CD4-positive, alpha-beta T cell treated with Interleukin-4 for 1 hour (primary cell): ENCODE results near the gene CAB39L.

Experiments used
- DNase-seq, 2 donors: peaks; one replicate each; pipeline ENCODE4 v3.0.0-alpha.2; 2020 to 2022

CAB39L gene

GRCh38 chr13:49395878-49396380, 47.9 kb downstream of the CAB39L start:
- DNase-seq: no peak

- DNase-seq: no peak
Observed at GRCh38 chr13:49395451-49395865, 48.4 kb downstream of the CAB39L start.

GRCh38 chr13:49388091-49388635, 55.7 kb downstream of the CAB39L start:
- no peak for DNase-seq

- DNase-seq: no peak
Observed at GRCh38 chr13:49386664-49387063, 57.2 kb downstream of the CAB39L start.

- DNase-seq: no peak
Observed at GRCh38 chr13:49376121-49376520, 67.7 kb downstream of the CAB39L start.

- no peak for DNase-seq
Observed at GRCh38 chr13:49374585-49375290, 69.1 kb downstream of the CAB39L start.

GRCh38 chr13:49373716-49374115, 70.1 kb downstream of the CAB39L start:
- no peak for DNase-seq

- DNase-seq: peak in 1 of 2 donors; percentile 53
Observed at GRCh38 chr13:49371943-49372613, 71.8 kb downstream of the CAB39L start.

GRCh38 chr13:49370371-49370770, 73.5 kb downstream of the CAB39L start:
- DNase-seq: no peak

- no peak for DNase-seq
Observed at GRCh38 chr13:49369866-49370265, 74.0 kb downstream of the CAB39L start.

- DNase-seq: no peak
Observed at GRCh38 chr13:49368688-49369087, 75.2 kb downstream of the CAB39L start.

- DNase-seq: no peak
Observed at GRCh38 chr13:49367640-49368422, 76.0 kb downstream of the CAB39L start.

- DNase-seq: no peak
Observed at GRCh38 chr13:49366841-49367240, 77.0 kb downstream of the CAB39L start.

GRCh38 chr13:49357694-49358093, 86.2 kb downstream of the CAB39L start:
- DNase-seq: no peak

GRCh38 chr13:49356223-49356622, 87.6 kb downstream of the CAB39L start:
- DNase-seq: no peak

- no peak for DNase-seq
Observed at GRCh38 chr13:49354719-49355118, 89.1 kb downstream of the CAB39L start.

- no peak for DNase-seq
Observed at GRCh38 chr13:49353908-49354307, 90.0 kb downstream of the CAB39L start.

GRCh38 chr13:49351871-49352270, 92.0 kb downstream of the CAB39L start:
- no peak for DNase-seq

- DNase-seq: no peak
Observed at GRCh38 chr13:49348751-49349150, 95.1 kb downstream of the CAB39L start.

GRCh38 chr13:49347650-49348385, 96.0 kb downstream of the CAB39L start:
- DNase-seq: no peak

GRCh38 chr13:49346460-49346859, 97.4 kb downstream of the CAB39L start:
- DNase-seq: no peak

- no peak for DNase-seq
Observed at GRCh38 chr13:49343731-49344130, 100.1 kb downstream of the CAB39L start.

GRCh38 chr13:49343255-49343654, 100.6 kb downstream of the CAB39L start:
- no peak for DNase-seq
